Fibroblast of villous mesenchyme (primary cell): ENCODE measurements around the gene HDAC1. TPM values are rescaled to one million over a fixed set of nuclear protein-coding genes. Genes with fewer than 3 reads are reported as not detected.

Experiments
- DNase-seq: peaks from one replicate; pipeline ENCODE4 v3.0.0-alpha.2; 2010; ENCODE audit warnings: low read depth
- H3K4me3 ChIP-seq: 2 replicates; pipeline ENCODE4 v1.5.1; 2011; ENCODE audit warnings: low read depth, mild to moderate bottlenecking, low read length
- total RNA-seq: library from RNA; depleted of rRNA; stranded (reverse); fragments of >200 nt; gene quantifications from 2 replicates; pipeline ENCODE4 v1.2.3, GENCODE V29; 2012
- TF ChIP-seq, protein P1 (sequence below): IDR thresholded peaks from 2 replicates; pipeline ENCODE4 v1.5.1; 2012; ENCODE audit warnings: low read depth, mild to moderate bottlenecking, low read length; ENCODE audit not compliant: insufficient read depth

Gene HDAC1
- total RNA-seq, 1 donor = 95.0 TPM

GRCh38 chr1:32265846-32266245 is 26.0 kb upstream of the HDAC1 start:
- TF ChIP-seq, protein P1, sequence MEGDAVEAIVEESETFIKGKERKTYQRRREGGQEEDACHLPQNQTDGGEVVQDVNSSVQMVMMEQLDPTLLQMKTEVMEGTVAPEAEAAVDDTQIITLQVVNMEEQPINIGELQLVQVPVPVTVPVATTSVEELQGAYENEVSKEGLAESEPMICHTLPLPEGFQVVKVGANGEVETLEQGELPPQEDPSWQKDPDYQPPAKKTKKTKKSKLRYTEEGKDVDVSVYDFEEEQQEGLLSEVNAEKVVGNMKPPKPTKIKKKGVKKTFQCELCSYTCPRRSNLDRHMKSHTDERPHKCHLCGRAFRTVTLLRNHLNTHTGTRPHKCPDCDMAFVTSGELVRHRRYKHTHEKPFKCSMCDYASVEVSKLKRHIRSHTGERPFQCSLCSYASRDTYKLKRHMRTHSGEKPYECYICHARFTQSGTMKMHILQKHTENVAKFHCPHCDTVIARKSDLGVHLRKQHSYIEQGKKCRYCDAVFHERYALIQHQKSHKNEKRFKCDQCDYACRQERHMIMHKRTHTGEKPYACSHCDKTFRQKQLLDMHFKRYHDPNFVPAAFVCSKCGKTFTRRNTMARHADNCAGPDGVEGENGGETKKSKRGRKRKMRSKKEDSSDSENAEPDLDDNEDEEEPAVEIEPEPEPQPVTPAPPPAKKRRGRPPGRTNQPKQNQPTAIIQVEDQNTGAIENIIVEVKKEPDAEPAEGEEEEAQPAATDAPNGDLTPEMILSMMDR = no peak
- no peak overlapping the region for H3K4me3 ChIP-seq
- no peak for DNase-seq

GRCh38 chr1:32266921-32267591 is 24.8 kb upstream of the HDAC1 start:
- no peak overlapping the region for H3K4me3 ChIP-seq
- DNase-seq = peak; percentile 55
- TF ChIP-seq, protein P1 = no peak

- H3K4me3 ChIP-seq = no peak overlapping the region
- no peak for DNase-seq
- TF ChIP-seq, protein P1 = no peak
Observed at GRCh38 chr1:32269744-32270143, 22.1 kb upstream of the HDAC1 start.

DNA sequence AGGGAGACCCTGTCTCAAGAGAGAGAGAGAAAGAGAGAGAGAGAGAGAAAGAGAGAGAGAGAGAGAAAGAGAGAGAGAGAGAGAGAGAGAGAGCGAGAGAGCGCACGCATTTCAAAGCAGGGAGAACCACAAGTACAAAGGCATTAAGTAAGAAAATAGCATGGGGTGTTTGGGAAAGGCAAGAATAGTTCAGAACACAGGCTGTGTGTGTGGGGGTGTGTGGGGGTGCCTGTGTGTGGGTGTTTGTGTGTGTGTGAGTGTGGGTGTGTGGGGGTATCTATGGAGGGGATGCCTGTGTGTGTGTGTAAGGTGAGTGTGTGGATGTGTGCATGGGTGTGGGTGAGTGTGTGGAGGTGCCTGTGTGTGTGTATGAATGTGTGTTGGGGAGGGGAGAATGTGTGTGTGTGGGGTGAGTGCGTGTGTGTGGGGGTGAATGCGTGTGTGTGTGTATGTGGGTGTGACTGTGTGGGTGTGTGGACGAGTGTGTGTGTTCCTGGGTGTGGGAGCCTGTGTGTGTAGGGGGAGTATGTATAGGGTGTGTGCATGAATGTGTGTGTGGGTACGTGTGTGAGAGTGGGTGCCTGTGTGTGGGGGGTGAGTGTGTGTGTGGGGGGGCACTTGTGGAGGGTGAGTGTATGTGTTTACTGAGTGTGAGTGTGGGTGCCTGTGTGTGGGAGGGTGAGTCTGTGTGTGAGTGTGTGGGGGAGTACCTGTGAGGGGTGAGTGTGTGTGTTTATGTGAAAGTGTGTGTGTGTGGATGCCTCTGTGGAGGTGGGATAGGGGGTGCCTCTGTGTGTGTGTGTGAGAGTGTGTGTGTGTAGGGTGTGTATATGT is 19.1 kb upstream of the HDAC1 start:
- no peak overlapping the region for H3K4me3 ChIP-seq
- TF ChIP-seq, protein P1 = no peak
- no peak for DNase-seq

- TF ChIP-seq, protein P1 = no peak
- DNase-seq = peak; percentile 25
- H3K4me3 ChIP-seq = no peak overlapping the region
Observed at GRCh38 chr1:32273391-32274208, 18.3 kb upstream of the HDAC1 start.

DNA sequence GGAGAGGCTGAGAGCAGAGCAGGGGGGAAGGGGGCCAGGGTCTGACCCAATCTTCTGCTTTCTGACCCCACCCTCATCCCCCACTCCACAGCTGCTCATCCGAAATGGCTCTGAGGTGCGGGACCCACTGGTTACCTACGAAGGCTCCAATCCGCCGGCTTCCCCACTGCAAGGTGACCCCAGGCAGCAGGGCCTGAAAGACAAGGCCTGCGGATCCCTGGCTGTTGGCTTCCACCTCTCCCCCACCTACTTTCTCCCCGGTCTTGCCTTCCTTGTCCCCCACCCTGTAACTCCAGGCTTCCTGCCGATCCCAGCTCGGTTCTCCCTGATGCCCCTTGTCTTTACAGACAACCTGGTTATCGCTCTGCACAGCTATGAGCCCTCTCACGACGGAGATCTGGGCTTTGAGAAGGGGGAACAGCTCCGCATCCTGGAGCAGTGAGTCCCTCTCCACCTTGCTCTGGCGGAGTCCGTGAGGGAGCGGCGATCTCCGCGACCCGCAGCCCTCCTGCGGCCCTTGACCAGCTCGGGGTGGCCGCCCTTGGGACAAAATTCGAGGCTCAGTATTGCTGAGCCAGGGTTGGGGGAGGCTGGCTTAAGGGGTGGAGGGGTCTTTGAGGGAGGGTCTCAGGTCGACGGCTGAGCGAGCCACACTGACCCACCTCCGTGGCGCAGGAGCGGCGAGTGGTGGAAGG is 17.1 kb upstream of the HDAC1 start:
- DNase-seq = no peak
- TF ChIP-seq, protein P1 = no peak

More for the DNA sequence above, 17.1 kb upstream of the HDAC1 start:
- no peak overlapping the region for H3K4me3 ChIP-seq
